CD4-positive, alpha-beta T cell treated with Interleukin-21 for 1 hour (primary cell): ENCODE results near the gene EEF1AKMT1.
"Not testable (repeated sequence)": the region's sequence is repeated elsewhere in the genome, so short reads cannot be mapped to it uniquely, and the experiment has no call there.

Experiments
- DNase-seq: peaks from one replicate; pipeline ENCODE4 v3.0.0-alpha.2; 2020

The EEF1AKMT1 gene

DNA sequence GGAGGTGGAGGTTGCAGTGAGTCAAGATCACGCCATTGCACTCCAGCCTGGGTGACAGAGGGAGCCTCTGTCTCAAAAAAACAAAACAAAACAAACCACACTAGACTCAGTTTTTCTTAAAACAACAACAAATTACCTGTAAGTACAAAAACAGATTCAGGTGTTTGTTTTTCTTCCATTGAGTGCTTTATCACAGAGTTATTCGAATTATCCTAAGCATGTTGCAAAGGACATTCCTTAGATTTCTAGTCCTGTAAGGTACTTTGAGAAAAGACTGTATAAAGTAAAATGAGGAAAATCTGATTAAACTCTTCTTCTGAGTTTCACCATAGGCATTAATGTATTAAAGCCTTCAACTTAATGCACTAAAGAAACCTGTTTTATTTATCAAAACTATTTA is 2.2 kb upstream of the EEF1AKMT1 start:
- DNase-seq, result no peak

DNA sequence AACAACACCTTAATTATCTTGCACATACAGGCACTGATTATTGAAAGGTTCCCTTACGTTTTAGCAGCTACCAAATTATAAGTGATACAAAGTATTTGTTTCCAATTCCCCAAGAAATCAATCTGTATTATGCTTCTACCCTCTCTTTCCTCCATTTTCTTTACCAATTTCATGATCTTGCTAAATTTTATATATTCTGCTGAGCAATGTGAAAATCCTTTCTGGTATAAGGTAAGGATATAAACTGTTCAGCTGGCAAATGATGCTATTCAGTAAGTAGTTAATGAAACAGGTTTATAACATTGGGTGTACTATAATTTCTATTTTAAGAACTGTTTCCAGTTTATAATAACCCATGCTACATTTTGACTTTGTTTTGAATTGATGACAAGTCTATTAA is 985 bp upstream of the EEF1AKMT1 start:
- DNase-seq, result no peak

DNA sequence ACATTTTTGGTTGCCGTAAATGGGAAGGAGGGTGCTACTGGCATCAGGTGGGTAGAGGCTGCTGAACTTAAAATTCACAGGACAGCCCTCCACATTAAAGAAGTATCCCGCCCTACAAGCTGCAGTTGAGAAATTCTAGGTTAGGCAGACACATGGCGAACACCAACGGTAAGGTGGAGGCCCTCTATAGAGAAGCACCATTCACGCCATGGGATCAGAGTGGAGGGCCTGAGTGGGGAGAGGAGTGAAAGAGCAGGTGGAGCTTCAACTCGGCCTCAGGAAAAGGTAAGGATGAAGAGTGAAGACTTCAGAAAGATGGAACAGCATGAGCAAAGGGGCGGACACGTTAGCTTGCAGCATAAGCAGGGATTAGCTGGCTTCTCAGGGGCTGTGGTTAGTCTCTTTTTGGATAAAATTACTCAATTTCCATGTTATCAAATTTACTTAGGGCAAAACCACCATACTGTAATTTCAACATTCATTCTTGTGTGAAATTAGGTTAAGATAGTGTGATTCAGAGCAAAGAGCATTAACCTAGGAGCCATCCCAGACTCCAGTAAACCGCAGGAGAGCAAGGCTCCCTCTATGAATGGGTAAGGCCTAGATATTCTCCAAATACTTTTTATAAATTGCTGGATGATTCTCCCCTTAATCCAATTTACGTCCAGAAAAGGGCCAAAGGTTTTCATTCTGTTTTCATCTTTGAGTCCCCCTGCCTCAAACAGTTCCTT is 1.2 kb downstream of the EEF1AKMT1 start:
- DNase-seq, result no peak

DNA sequence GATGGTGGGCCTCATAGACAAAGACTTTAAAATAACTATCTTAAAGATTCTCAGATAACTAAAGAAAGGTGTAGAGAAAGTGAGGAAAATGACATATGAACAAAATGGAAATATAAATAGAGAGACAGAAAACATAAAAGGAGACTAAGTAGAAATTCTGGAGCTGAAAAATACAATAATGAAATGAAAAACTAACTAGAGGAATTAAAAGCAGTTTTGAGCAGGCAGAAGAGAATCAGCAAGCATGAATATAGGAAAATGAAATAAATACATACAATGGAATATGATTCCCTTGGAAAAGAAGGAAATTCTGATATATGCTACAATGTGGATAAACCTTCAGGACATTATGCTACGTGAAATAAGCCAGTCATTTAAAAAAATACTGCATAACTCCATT is 3.9 kb downstream of the EEF1AKMT1 start:
- no peak for DNase-seq

DNA sequence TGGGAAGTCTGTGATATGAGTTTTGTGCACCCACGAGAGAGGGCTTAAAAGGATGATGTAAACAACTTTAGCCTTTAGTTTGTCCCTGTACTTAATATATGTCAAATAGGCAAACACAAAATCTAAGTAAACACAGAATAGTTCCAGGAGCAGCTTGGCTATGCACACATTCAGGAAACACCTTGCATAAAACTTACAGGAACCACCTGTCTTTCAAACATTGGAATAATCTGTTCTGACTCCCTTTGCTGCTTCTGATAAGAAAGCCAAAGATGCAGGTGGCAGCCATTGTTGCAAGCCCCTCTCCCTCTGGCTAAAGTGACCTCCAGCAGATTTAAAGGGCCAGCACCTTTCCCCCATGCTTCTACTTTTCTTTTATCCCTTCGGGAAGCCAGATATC is 4.7 kb downstream of the EEF1AKMT1 start:
- DNase-seq, result no peak

GRCh38 chr13:20767309-20767943 is 6.3 kb downstream of the EEF1AKMT1 start:
- no peak for DNase-seq

DNA sequence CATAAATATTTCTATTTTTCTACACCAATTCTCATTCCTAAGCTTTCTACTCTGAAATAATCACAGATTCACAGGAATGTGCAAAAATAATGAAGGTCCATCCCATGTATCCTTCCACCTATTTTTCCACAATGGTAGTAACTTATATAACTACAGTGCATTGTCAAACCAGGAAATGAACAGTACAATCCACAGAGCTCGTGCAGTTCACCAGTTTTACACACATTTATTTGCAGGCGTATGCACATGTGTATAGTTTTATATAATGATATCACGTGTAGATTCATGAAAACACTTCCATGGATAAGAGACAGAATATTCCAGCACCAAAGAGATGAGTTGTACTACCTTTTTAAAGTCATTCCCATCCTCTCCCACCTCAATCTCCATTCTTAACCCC is 12.9 kb downstream of the EEF1AKMT1 start:
- no peak for DNase-seq

- no peak for DNase-seq
These were observed 19.8 kb downstream of the EEF1AKMT1 start for GRCh38 chr13:20754009-20754408.

DNA sequence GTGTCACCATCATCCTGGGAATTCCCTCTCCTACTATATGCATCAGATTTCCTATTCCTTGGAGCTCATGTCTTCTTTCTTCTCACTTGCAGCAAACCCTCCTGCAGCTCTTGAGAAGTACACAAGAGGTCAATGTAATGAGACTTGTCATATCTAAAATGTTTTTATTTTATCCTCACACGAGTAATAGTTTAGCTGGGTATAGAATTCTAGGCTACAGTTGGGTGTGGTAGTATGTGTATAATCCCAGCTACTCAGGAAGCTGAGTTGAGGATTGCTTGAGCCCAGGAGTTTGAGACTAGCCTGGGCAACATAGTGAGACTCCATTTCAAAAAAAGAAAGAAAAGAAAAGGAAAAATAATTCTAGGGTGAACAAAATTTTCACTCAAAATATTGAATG is 24.4 kb downstream of the EEF1AKMT1 start:
- no peak for DNase-seq

DNA sequence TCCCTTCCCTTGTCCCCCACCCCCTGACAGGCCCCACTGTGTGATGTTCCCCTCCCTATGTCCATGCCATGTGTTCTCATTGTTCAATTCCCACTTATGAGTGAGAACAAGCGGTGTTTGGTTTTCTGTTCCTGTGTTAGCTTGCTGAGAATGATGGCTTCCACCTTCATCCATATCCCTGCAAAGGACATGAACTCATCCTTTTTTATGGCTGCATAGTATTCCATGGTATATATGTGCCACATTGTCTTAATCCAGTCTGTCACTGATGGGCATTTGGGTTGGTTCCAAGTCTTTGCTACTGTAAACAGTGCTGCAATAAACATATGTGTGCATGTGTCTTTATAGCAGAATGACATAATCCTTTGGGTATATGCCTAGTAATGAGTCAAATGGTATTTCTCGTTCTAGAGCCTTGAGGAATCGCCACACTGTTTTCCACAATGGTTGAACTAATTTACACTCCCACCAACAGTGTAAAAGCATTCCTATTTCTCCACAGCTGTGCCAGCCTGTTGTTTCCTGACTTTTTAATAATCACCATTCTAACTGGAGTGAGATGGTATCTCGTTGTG is 29.8 kb downstream of the EEF1AKMT1 start:
- not testable (repeated sequence) for DNase-seq

- DNase-seq, result no peak
These were observed 33.7 kb downstream of the EEF1AKMT1 start for GRCh38 chr13:20740021-20740420.

GRCh38 chr13:20738616-20739015 is 35.1 kb downstream of the EEF1AKMT1 start:
- DNase-seq, result no peak

DNA sequence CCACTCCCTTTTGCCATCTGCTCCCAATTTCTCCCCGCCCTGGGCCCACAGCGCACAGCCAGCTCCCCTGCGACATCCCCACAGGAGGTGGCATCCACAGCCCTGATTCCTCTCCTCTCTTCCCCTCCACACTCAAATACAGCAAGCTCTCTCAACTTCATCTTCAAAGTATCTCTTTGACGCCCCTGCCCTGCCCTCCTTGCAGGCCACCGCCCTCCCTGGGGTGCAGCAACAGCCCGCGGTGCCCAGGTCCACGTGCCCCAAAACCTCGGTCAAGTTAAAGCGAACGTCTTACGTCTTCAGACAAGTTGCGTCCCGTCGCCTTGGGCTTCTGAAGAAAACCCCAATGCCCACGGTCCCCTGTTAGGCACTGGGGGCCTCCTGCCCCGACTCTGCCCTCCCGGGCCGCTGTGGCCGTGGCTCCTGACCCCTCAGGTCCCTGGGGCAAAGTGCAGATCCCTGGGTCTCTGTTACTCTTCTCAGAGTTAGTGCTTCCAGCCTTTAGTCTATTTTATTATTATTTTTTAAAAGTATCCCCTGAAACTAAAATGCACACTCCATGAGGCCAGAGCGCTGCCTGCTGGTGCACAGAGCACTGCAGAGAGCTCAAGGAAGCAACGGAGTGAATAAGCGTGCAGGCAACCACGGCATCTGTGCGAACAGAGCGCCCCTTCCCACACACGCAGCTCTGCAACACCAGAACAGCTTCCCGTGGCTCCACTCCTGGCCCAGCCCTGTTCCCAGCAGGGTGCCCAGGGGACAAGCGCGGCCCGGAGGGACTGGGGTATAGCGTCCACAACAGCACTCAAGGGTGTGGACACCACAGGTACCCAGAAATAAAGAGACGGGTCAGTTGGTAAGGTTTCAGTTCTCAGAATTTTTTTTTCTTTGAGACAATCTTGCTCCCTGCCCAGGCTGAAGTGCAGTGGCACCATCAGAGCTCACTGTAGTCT is 43.9 kb downstream of the EEF1AKMT1 start:
- DNase-seq, result no peak

GRCh38 chr13:20728579-20729311 is 45.0 kb downstream of the EEF1AKMT1 start:
- DNase-seq, result no peak

GRCh38 chr13:20727856-20728255 is 45.9 kb downstream of the EEF1AKMT1 start:
- no peak for DNase-seq

- no peak for DNase-seq
These were observed 52.1 kb downstream of the EEF1AKMT1 start for GRCh38 chr13:20721454-20722357.

DNA sequence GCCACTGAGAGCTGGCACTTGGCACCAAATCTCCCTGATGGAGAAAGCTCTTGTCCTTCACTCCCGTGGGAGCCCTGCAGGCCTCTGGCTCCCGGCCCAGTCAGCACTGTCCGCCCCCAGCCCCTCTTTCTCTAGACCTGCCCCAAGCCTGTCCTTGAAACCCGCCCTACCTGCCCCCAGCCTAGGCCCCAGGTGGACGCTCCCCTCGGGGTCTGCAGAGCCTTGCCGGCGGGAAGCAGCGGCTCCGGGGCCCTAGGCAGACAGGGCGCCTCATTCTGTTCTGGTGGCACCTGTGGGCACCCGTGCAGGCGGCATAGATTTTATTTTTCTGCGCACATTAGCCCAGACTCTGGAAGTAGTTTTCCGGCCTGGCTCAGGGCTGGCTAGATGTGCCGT is 52.7 kb downstream of the EEF1AKMT1 start:
- DNase-seq, result no peak

DNA sequence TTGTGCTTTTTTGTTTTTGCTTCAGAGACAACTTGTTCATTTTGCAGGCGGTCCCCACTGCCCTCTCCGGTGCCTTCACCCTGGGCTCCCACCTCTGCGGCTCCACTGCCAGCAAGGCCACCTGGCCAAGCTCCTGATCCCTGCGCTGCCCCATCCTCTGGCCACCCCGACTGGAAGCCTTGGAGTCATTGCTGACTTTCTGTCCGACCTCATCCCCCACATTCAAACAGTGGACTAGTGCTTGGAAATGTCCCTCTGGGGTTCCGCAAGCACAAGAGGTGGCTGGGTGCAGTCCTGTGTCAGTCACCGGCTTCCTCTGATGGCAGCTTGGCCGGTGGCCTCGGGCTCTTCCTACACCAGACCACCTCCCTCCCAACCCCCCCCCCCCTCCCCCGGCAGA is 53.3 kb downstream of the EEF1AKMT1 start:
- no peak for DNase-seq

DNA sequence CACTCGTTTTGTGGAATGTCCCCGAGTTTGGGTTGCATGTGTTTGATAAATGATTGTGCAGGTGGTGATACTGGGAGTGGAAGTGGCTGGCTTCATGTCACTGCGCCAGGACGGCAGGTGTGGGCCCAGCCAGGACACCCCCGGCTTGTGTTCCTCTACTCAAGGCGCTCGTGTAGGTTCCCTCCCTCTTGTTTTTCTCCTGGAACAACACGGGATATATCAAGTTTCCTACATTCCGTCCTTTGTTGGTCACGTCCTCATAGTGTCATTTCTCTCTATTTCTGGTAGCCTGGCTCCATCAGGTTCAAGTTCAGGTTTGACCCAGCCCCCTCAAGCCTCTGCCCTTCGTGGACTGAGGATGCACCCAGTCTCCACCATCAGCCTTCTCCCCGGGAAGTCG is 54.0 kb downstream of the EEF1AKMT1 start:
- no peak for DNase-seq

GRCh38 chr13:20718958-20719566 is 54.7 kb downstream of the EEF1AKMT1 start:
- DNase-seq, result no peak
